Measurements from ENCODE around the gene FAM193B. TPM values are rescaled to one million over a fixed set of nuclear protein-coding genes. Genes with fewer than 3 reads are reported as not detected.
A peak's percentile ranks its signal among the peaks of the same experiment; 100 is the strongest.

FAM193B gene
- total and polyA plus RNA-seq, 9 of the 15 experiments (the other 6 are each of a cell fraction or from before 2014, with no cell fraction given): 4.4 to 76.4 (median 37.3) TPM

- ATAC-seq (no peak), FAIRE-seq (no peak), DNase-seq (ENCODE audit: extremely low read depth in 1 of 4, low spot score in 3 of 4) (no peak)
- H3K4me3 ChIP-seq: no peak overlapping the region
- H3K79me2 ChIP-seq (ENCODE audit: control insufficient read depth, insufficient read depth, low read length): peaks cover 15% of the 10 kb centered on the region; the same call in 2 of the 3 replicates
- peak overlapping the region in 1 of 2 experiments; percentile 1; a peak in 2 of 4 replicates for H3K9ac ChIP-seq (ENCODE audit: insufficient read depth in 1 of 2, low read depth in 2 of 2, low read length in 2 of 2)
- H3K36me3 ChIP-seq (ENCODE audit: control insufficient read depth, insufficient read depth, low read length): peaks cover 24% of the 10 kb centered on the region
- H3K4me2 ChIP-seq (ENCODE audit: insufficient read depth, low read length): no peak overlapping the region
- 0 out of 2 replicates have a peak, but pooled peaks have one; percentile 3 for TF ChIP-seq POLR2G (IDR thresholded peaks at IDR 0.05; ENCODE audit: low read depth, low read length)
- no peak for TF ChIP-seq GATAD2B (IDR thresholded peaks at IDR 0.05; ENCODE audit: borderline replicate concordance)
- H2AFZ ChIP-seq (ENCODE audit: low read depth, low read length): no peak overlapping the region
- no peak overlapping the region for H3K27ac ChIP-seq (ENCODE audit: extremely low read depth, low read depth, low read length)
- BruUV-seq (replicated peaks): no TSS peak
- ChIA-PET CTCF (ENCODE audit: low intra/inter-chr PET ratio) (no interaction called here), POLR2A (interaction anchor here (0.6 to 1.4 kb wide), 6 partner anchors 9 to 108 kb away, joined by 3 to 7 read pairs (median 4); partner anchors contain the start of gene TMED9)
- no peaks in the 10 kb centered on the region for H4K20me1 ChIP-seq (replicated peaks; ENCODE audit: control insufficient read depth, insufficient read depth, low read length)
- in situ Hi-C loops (cut with MboI): no loop called here
- peaks cover 31 to 65% of the 10 kb centered on the region in 2 experiments for H3K4me1 ChIP-seq (replicated peaks in 1 of 2; ENCODE audit: control insufficient read depth in 2 of 2, insufficient read depth in 2 of 2, low read length in 2 of 2)
- no peaks in the 10 kb centered on the region for H3K9me1 ChIP-seq (ENCODE audit: control insufficient read depth, insufficient read depth, low read length)
- intact Hi-C loops (cut with micrococcal nuclease): no loop called here
- WGBS (ENCODE audit: insufficient coverage, low coverage, missing lambda C conversion rate): 90% methylated on average over 4 of the region's 4 CpGs
- no peaks in the 10 kb centered on the region for H3K27me3 ChIP-seq (ENCODE audit: control insufficient read depth in 2 of 2, insufficient read depth in 2 of 2, low read length in 2 of 2)
- H3K9me3 ChIP-seq (replicated peaks; ENCODE audit: control insufficient read depth, insufficient read depth, low read depth, low read length): no peaks in the 10 kb centered on the region
Measured at GRCh38 chr5:177505075-177505474, 49.3 kb downstream of the FAM193B start.

- no peak for DNase-seq (ENCODE audit: extremely low read depth in 1 of 4, low spot score in 3 of 4)
- Histone ChIP-seq H3K36me3 (ENCODE audit: control insufficient read depth, insufficient read depth, low read length) (peaks cover 22% of the 10 kb centered on the region), H3K9me1 (ENCODE audit: control insufficient read depth, insufficient read depth, low read length) (no peaks in the 10 kb centered on the region), H3K27me3 (ENCODE audit: control insufficient read depth in 2 of 2, insufficient read depth in 2 of 2, low read length in 2 of 2) (no peaks in the 10 kb centered on the region), H3K4me3 (no peak overlapping the region), H2AFZ (ENCODE audit: low read depth, low read length) (no peak overlapping the region), H3K4me1 (replicated peaks in 1 of 2; ENCODE audit: control insufficient read depth in 2 of 2, insufficient read depth in 2 of 2, low read length in 2 of 2) (peaks cover 26 to 64% of the 10 kb centered on the region in 2 experiments), H3K9ac (ENCODE audit: insufficient read depth in 1 of 2, low read depth in 2 of 2, low read length in 2 of 2) (peak overlapping the region in 1 of 2 experiments; percentile 73; a peak in 2 of 4 replicates), H4K20me1 (replicated peaks; ENCODE audit: control insufficient read depth, insufficient read depth, low read length) (no peaks in the 10 kb centered on the region), H3K79me2 (ENCODE audit: control insufficient read depth, insufficient read depth, low read length) (peaks cover 14% of the 10 kb centered on the region; the same call in 2 of the 3 replicates), H3K27ac (ENCODE audit: extremely low read depth, low read depth, low read length) (no peak overlapping the region), H3K4me2 (ENCODE audit: insufficient read depth, low read length) (no peak overlapping the region), H3K9me3 (replicated peaks; ENCODE audit: control insufficient read depth, insufficient read depth, low read depth, low read length) (no peaks in the 10 kb centered on the region)
- no TSS peak for BruUV-seq (replicated peaks)
- 90% methylated on average over 24 of the region's 47 CpGs for WGBS (ENCODE audit: insufficient coverage, low coverage, missing lambda C conversion rate)
- CTCF ChIA-PET (ENCODE audit: low intra/inter-chr PET ratio): no interaction called here
- POLR2A ChIA-PET: interaction anchor here (0.6 to 1.6 kb wide), 6 partner anchors 8 to 88 kb away, joined by 3 to 7 read pairs (median 4); partner anchors contain the start of genes DDX41 and TMED9
- ATAC-seq: no peak
- intact Hi-C loops (cut with micrococcal nuclease): no loop called here
- in situ Hi-C loops (cut with MboI): no loop called here
- no peak for TF ChIP-seq ZNF121 (CRISPR knock-in tag; conservative IDR thresholded peaks at IDR 0.05)
- TF ChIP-seq FIP1L1 (IDR thresholded peaks at IDR 0.05; ENCODE audit: low read depth, low read length, poor library complexity, severe bottlenecking): peak; percentile 38
- TF ChIP-seq POLR2G (IDR thresholded peaks at IDR 0.05; ENCODE audit: low read depth, low read length): 0 out of 2 replicates have a peak, but pooled peaks have one; percentile 33
- peak; percentile 12; the same call in 1 of the 2 replicates for TF ChIP-seq RBFOX2 (IDR thresholded peaks at IDR 0.05; ENCODE audit: low read depth, low read length)
- TF ChIP-seq HDAC3 (IDR thresholded peaks at IDR 0.05; ENCODE audit: borderline replicate concordance, partially characterized antibody): no peak
- no peak for FAIRE-seq
Measured at GRCh38 chr5:177504086-177505056, 50.0 kb downstream of the FAM193B start.

Data from K562 (cell line).